Globus pallidus (tissue), 1 donor: ENCODE results near the gene IDNK.
"Not testable (repeated sequence)": the region's sequence is repeated elsewhere in the genome, so short reads cannot be mapped to it uniquely, and the experiment has no call there.

Source experiments
- DNase-seq: peaks from one replicate; pipeline ENCODE4 v3.0.0-alpha.2; 2015; ENCODE audit warnings: low spot score

The IDNK gene

DNA sequence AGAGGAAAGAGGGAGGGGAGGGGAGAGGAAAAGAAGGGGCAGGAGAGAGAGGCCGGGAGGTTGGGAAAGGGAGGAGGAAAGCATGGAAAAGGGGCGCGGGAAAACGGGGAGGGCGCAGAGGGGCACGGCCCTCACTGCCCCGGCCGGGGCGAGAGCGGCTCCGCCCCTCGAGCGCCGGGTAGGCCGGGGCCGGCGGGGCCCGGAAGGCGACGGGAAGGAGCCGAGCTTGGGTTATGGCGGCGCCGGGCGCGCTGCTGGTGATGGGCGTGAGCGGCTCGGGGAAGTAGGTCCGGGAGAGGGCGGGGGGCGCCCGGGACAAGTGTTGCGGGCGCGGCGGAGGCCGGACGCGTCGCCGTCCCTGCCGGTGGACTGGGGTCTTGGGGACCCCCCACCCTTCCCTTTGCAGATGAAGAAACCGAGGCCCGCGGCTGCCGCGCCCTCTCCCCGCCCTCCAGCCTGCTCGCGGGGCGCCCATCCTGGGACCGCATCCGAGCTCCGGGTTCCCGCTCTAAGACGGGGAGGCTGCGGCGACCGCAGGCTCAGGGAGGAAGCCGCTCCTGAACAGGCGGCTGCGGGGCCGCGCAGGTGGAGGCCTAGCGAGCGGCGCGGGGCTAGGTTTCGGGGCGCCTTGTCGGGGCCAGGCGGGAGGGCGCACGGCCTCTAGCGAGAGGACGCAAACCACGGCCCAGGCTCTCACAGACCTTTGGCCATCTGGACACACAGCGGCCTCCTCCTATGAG lies at the start of gene IDNK:
Gene IDNK (plus strand): TSS at position 205 of the 740 bp plus-strand sequence. CDS start 29 bp downstream, at position 234.
- peak; percentile 71 for DNase-seq

GRCh38 chr9:83574482-83574881 lies 48.5 kb upstream of the IDNK start:
- no peak for DNase-seq

- DNase-seq: no peak
Observed at GRCh38 chr9:83582029-83582428, 40.9 kb upstream of the IDNK start.

DNA sequence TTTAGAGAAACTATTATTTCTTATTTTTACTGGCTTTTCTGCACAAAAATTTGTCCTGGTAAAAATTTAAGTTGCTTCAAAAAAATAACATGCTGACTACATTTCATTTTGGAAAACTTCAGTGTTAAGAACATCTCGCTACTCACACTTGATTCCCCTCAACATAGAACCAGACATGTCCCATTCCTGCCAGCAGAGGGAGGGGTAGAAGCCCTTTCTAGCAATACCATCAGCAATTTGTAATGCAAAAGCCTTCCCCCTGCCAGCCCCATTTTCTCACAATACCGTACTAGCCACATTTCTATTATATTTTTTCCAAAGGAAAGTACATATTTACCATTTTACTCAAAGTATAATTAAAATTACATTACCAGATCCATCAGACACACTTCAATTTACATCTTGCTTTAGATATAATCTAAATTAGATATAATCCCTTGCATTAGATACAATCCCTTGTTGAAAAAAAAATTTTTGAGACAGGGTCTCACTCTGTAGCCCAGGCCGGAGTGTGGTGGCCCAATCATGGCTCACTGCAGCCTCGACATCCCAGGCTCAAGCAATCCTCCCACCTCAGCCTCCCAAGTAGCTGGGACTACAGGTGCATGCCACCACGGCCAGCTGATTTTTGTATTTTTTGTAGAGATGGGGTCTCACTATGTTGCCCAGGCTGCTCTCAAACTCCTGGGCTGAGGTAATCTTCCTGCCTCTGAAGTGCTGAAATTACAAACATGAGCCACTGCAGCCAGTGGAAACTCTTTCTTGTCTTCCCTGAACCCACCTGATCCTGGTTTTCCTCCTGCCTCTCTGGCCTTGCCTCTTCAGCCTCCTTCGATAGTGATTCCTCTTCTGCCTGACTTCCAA lies 39.6 kb upstream of the IDNK start:
- peak; percentile 11 for DNase-seq

DNA sequence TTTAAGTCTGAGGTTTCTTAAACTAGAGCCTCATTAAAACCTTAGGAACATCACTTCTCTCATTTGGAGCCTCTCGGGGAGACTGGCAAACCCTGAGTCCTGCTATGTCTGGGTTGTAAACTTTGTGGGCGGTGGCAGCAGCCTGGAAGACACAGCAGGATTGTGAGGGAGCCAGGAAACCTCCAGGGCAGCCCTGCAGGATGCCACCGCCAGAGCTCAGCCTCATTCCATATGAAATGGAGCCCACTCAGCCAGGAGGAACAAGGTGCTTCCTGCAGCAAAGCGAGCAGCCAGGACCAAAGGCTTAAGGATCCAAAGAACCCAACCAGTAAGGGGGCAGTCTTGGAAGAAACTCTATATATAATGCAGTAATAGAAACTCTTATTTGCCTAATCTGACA lies 37.9 kb upstream of the IDNK start:
- no peak for DNase-seq

DNA sequence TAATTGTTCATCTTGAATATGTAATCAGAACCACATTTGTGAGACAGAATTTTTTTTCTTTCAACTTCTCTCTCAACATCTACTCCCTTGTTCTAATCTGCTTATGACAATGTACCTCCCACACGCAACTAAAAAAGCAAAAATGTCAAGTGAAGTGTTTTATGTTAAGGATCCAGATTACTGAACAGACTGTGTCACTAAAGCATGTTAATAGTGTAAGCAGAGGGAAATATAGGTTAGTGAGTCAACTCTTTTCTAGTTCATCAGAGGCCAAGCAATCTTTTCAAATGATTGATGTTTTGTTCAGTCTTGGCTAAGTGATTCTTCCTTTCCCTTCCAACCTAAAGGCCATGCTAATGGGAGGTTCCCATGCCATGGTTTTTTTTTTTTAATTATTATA lies 34.7 kb upstream of the IDNK start:
- DNase-seq: no peak

GRCh38 chr9:83596899-83597504 lies 25.9 kb upstream of the IDNK start:
- peak; percentile 11 for DNase-seq

DNA sequence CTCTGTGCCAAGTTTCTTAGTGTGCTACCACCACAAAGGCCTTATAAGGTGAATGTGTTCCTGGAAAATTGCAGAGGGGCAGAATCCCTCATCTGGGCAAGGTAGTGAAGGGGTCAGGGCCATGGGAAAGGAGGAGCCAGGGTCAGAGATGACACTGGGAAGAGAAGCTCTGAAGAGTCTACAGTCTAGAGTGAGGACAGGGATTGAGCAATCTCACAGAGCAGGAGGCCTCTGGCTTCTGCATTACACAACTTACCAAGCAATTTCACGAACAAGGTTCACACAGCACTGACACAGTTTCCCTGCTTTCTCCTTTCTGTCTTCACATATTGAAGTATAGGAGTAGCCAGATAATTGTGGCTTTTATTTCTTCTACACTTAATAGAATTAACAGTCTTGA lies 24.5 kb upstream of the IDNK start:
- DNase-seq: no peak

DNA sequence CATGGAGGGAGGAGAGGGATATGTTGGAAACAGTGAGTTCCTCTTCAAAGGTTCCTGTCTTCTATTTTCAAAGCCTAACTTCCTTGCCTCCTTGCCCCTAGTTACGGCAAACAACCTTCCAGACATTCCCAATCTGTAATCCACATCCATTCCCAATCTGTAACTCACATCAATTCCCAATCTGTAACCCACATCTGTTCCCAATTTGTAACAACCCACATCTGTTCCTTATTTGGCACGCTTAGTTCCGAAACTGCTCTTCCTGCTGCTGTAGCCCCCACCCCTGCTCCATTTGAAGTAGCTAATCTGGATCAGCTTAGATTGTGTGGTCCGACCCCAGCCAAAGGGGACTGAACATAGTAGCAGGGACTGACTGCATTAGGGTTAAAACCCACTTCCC lies 23.9 kb upstream of the IDNK start:
- DNase-seq: no peak

DNA sequence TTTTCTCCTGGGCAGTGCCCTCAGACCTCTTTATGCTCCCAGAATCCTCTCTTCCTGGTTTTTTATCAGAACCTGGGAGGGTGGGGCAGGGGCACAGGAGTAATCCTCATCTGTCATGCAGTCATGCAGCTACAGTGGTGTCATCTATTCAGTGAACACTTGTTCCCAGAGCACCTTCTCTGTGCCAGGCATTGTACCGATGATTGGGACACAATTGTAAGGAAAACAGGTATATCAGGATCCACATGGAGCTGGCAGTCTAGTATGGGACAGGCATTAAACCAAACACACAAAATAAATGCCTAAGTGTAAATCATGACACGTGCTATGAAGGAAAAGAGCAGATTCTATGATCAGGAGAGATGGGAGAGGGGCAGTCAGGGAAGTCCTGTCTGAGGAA lies 21.5 kb upstream of the IDNK start:
- no peak for DNase-seq

GRCh38 chr9:83607620-83608019 lies 15.3 kb upstream of the IDNK start:
- not testable (repeated sequence) for DNase-seq

GRCh38 chr9:83613298-83613697 lies 9.6 kb upstream of the IDNK start:
- not testable (repeated sequence) for DNase-seq

DNA sequence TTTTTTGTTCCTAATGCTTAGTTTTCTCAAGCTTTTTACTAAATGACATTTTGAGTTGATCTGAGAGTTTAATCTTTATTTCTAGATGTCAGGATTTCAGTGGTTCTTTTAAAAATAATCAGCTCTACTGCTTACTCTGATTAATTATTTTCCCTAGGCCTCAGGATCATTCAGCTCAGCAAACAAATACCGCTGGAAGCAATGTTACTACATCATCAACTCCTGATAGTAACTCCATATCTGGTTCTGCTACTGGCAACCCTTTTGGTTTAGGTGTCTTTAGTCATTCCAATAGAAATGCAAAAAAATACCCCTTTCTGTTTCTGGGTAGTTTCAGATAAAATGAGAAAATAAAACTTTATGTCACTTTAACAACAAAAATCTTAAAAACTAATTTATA lies 5.6 kb upstream of the IDNK start:
- DNase-seq: no peak

GRCh38 chr9:83620841-83621636 lies 1.9 kb upstream of the IDNK start:
- DNase-seq: peak; percentile 53

GRCh38 chr9:83622433-83622938 lies 457 bp upstream of the IDNK start:
- no peak for DNase-seq

- peak; percentile 47 for DNase-seq
Observed at GRCh38 chr9:83623679-83624076, 735 bp downstream of the IDNK start.

GRCh38 chr9:83625178-83625577 lies 2.2 kb downstream of the IDNK start:
- no peak for DNase-seq

- DNase-seq: no peak
Observed at GRCh38 chr9:83628540-83628939, 5.6 kb downstream of the IDNK start.

GRCh38 chr9:83629433-83630104 lies 6.6 kb downstream of the IDNK start:
- DNase-seq: no peak

GRCh38 chr9:83630938-83631457 lies 8.1 kb downstream of the IDNK start:
- DNase-seq: no peak

DNA sequence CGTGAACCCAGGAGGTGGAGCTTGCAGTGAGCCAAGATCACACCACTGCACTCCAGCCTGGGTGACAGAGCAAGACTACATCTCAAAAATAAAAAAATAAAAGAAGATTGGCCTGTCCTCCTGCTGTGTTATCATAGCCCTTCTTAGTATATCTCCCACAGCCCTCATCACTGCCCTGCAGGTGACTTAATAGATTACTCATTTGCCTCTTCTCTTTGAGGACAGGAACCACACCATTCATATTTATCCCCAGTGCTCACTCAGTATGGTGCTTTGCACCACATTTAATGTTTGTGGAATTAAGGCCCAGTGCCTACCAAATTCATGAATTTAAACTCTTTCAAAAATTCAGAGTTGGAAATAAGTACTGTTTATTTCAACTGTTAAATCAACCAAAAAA lies 10.3 kb downstream of the IDNK start:
- DNase-seq: no peak
